Psoas muscle (tissue), 8 donors: ENCODE measurements around the gene ISLR2. TPM values are rescaled to one million over a fixed set of nuclear protein-coding genes. Genes with fewer than 3 reads are reported as not detected.
"Not testable (repeated sequence)": the region's sequence is repeated elsewhere in the genome, so short reads cannot be mapped to it uniquely, and the experiment has no call there.

ENCODE experiments used
- ATAC-seq, 4 donors: fragments of 200-7000 bp; cut with Tn5 transposase; one replicate each; pipeline ENCODE4 v1.9.1; 2020; ENCODE audit warnings: moderate library complexity in 3 of 4, mild to moderate bottlenecking in 2 of 4
- DNase-seq, 2 donors: peaks; one replicate each; pipeline ENCODE4 v3.0.0-alpha.2; 2020
- H3K27ac ChIP-seq: fragments of 200-600 bp; one replicate; pipeline ENCODE4 v1.8.0; 2022
- H3K27me3 ChIP-seq, 3 donors: fragments of 200-600 bp in 1 of 3; one replicate each; pipeline versions ENCODE4 v1.6.1 to v1.8.0; 2013 to 2022; ENCODE audit warnings: low read length in 2 of 3, mild to moderate bottlenecking in 2 of 3, moderate library complexity in 1 of 3; ENCODE audit not compliant: insufficient read depth in 3 of 3
- H3K36me3 ChIP-seq, 2 donors: fragments of 200-600 bp in 1 of 2; one replicate each; pipeline versions ENCODE4 v1.6.1 to v1.8.0; 2013 to 2022; ENCODE audit warnings: low read depth in 1 of 2, mild to moderate bottlenecking in 1 of 2, moderate library complexity in 1 of 2; ENCODE audit not compliant: insufficient read depth in 1 of 2
- H3K4me1 ChIP-seq: fragments of 200-600 bp; one replicate; pipeline ENCODE4 v1.8.0; 2022
- H3K4me3 ChIP-seq: fragments of 200-600 bp; one replicate; pipeline ENCODE4 v1.8.0; 2022; ENCODE audit warnings: mild to moderate bottlenecking
- H3K9me3 ChIP-seq: fragments of 200-600 bp; one replicate; pipeline ENCODE4 v1.8.0; 2022
- WGBS, 3 donors: extraction: QIAGEN DNeasy Blood & Tissue Kit; methylation state at CpG; one replicate each; pipeline versions ENCODE4 v1.1.6 to v1.1.7; 2013; 5-methylcytosine and 5-hydroxymethylcytosine counted together
- intact Hi-C, 2 donors: fragments of 100-400 bp; cut with DNase I; formaldehyde crosslinking; loops; one replicate each; pipeline versions ENCODE4 v1.11.0 to v1.14.2; 2022
- long read RNA-seq, 2 donors: library from polyadenylated mRNA; unstranded; transcript quantifications; one replicate each; pipeline ENCODE4 v2.0.0, GENCODE V29; 2021
- polyA plus RNA-seq, 3 donors: library from polyadenylated mRNA; stranded (reverse); fragments of 200-250 nt; gene quantifications; one replicate each; pipeline ENCODE4 v1.2.3, GENCODE V29; 2013
- total RNA-seq, 4 donors: library from RNA; stranded (reverse); fragmentation: NEBNext Ultra II Directional in 2 of 4; extraction: Animal tissue kit (Norgen Biotek cat#: 25700) in 2 of 4; gene quantifications; one replicate each; pipeline versions ENCODE4 v1.2.1 to v1.2.4, GENCODE V29; 2021 to 2023
- TF ChIP-seq, protein P1 (sequence below): fragments of 200-600 bp; IDR thresholded peaks from one replicate; pipeline ENCODE4 v1.8.0; 2022; ENCODE audit warnings: antibody characterized with exemption
- donor health status: healthy with polysubstance abuse.
- donor health status: DM: no; HTN: no; CAD: no; lungs with moderate emphysema.
- donor health status: Bipolar disorder and iron deficiency.
- donor health status: healthy.
- donor health status: DM: yes; HTN: yes; CAD: no.
- donor health status: DM: no; HTN: no; CAD: no.
- donor health status: DM: no; HTN: no; CAD: no.
- donor health status: DM: yes; HTN: yes; CAD: no.

The ISLR2 gene, protein sequence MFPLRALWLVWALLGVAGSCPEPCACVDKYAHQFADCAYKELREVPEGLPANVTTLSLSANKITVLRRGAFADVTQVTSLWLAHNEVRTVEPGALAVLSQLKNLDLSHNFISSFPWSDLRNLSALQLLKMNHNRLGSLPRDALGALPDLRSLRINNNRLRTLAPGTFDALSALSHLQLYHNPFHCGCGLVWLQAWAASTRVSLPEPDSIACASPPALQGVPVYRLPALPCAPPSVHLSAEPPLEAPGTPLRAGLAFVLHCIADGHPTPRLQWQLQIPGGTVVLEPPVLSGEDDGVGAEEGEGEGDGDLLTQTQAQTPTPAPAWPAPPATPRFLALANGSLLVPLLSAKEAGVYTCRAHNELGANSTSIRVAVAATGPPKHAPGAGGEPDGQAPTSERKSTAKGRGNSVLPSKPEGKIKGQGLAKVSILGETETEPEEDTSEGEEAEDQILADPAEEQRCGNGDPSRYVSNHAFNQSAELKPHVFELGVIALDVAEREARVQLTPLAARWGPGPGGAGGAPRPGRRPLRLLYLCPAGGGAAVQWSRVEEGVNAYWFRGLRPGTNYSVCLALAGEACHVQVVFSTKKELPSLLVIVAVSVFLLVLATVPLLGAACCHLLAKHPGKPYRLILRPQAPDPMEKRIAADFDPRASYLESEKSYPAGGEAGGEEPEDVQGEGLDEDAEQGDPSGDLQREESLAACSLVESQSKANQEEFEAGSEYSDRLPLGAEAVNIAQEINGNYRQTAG
- total RNA-seq (1 to 10 TPM; 1.1 to 2.2 (median 1.6) TPM), polyA plus RNA-seq (1 to 10 TPM; 1.2 to 1.7 (median 1.4) TPM)
- long read RNA-seq, donor 1, partial matches to known transcripts: 0 of 1 reads
- long read RNA-seq, donor 1, other reads (novel, unspliced or antisense): 1 of 1 reads
- long read RNA-seq, donor 2: 0 reads

DNA sequence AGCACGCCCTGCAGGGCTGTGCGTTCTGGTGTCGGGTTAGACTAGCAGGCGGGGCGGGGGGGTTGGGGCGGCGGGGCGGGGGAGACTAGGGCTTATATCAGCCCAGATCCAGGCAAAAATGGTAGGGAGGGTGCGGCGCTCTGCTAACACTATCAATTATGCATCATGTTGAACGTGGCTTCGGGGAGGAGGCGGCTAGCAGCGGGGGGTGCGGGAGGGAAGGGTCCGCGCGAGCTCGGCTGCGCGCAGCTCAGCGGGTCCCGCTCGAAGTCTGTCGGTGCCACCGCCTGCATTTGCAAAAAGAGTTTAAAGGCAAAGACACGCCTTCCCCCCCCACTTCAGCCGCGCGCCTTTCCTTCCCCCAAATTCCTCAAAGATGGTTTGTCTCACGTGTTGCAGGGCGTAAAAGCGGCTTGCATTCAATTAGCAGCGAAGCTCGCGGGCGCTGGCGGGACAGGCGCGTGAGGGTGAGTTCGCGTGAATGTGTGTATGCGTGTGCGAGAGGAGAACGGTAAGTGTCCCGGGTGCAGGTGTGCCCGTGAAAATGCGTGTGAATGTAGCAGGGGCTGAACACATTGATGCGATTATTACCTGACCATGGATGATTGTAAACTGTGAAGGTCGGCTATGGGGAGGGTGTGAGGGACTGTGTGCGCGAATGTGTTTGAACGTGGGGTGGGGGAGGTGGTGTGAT is at the start of gene ISLR2:
Gene ISLR2 (plus strand): TSS at position 432 of the 694 bp plus-strand sequence. CDS start 2,169 bp downstream, outside the sequence.
- no peaks in the 10 kb centered on the region for H3K9me3 ChIP-seq
- no peaks in the 10 kb centered on the region for H3K36me3 ChIP-seq
- peaks cover 4% of the 10 kb centered on the region for H3K4me1 ChIP-seq
- DNase-seq (peak; percentile 35 to 54), ATAC-seq (no peak)
- H3K27me3 ChIP-seq: peaks cover 0 to 85% (median 50%) of the 10 kb centered on the region in 3 donors
- peak within 1 kb of the TSS; percentile 16 for H3K27ac ChIP-seq
- WGBS, 3 donors: 1 to 2% (median 1%) methylated on average over 46 to 53 of the region's 53 CpGs
- TF ChIP-seq, protein P1, sequence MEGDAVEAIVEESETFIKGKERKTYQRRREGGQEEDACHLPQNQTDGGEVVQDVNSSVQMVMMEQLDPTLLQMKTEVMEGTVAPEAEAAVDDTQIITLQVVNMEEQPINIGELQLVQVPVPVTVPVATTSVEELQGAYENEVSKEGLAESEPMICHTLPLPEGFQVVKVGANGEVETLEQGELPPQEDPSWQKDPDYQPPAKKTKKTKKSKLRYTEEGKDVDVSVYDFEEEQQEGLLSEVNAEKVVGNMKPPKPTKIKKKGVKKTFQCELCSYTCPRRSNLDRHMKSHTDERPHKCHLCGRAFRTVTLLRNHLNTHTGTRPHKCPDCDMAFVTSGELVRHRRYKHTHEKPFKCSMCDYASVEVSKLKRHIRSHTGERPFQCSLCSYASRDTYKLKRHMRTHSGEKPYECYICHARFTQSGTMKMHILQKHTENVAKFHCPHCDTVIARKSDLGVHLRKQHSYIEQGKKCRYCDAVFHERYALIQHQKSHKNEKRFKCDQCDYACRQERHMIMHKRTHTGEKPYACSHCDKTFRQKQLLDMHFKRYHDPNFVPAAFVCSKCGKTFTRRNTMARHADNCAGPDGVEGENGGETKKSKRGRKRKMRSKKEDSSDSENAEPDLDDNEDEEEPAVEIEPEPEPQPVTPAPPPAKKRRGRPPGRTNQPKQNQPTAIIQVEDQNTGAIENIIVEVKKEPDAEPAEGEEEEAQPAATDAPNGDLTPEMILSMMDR: no peak
- H3K4me3 ChIP-seq: peak within 1 kb of the TSS; percentile 56
- intact Hi-C loops: no loop called here

DNA sequence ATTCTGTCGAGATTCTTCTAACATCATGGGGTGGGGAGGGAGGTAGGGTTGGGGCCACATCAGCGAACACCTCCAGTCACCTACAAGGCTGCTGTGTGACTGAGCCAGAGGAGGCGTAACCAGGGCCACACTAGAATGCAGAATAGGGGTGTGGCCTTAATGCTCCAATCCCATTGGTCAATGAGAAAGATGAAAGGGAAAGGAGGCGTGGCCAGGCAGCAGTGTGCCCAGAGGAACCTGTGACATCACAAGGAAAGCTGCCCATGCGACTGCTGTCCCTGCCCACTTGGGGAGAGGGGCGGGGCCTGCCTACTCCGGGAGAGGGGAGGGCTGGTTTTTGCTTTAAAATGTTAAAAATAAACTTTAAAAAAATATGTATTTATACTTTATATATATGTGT is 47.9 kb upstream of the ISLR2 start, which contains the start of gene GOLGA6A:
Gene GOLGA6A (minus strand): TSS at position 101 of the 400 bp plus-strand sequence. CDS start 41 bp downstream, at position 60.
- not testable (repeated sequence) for ATAC-seq
- no CpG with 5 or more reads among the region's 7 CpGs for WGBS, 3 donors

DNA sequence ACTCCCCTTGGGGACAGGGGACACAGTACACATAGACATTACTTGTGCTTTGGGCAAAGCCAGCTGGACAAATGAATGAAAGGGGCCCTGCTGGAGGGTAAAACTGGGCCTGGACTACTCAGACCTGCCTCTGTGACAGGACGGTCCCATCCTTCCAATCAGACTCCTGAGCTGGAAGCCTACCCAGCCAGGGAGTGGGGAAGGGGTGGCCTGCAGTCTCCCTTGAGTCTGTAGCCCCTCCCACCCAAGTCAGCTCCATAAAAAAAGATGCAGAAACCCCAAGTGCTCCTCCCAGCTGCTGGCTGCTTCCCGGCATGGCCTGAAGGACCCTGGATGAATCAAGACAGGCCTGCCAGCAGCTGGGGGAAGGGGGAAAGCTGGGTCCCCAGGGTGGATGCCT is 35.8 kb upstream of the ISLR2 start:
- no CpG with 5 or more reads among the region's 2 CpGs for WGBS, 3 donors
- H3K27ac ChIP-seq, H3K36me3 ChIP-seq, H3K27me3 ChIP-seq, H3K4me3 ChIP-seq, H3K4me1 ChIP-seq, DNase-seq, intact Hi-C loops, H3K9me3 ChIP-seq, ATAC-seq: not testable (repeated sequence)

More for the DNA sequence above, 47.9 kb upstream of the ISLR2 start, which contains the start of gene GOLGA6A:
- H3K27ac ChIP-seq, H3K27me3 ChIP-seq, intact Hi-C loops, H3K9me3 ChIP-seq, DNase-seq, H3K4me1 ChIP-seq, H3K4me3 ChIP-seq, H3K36me3 ChIP-seq: not testable (repeated sequence)

DNA sequence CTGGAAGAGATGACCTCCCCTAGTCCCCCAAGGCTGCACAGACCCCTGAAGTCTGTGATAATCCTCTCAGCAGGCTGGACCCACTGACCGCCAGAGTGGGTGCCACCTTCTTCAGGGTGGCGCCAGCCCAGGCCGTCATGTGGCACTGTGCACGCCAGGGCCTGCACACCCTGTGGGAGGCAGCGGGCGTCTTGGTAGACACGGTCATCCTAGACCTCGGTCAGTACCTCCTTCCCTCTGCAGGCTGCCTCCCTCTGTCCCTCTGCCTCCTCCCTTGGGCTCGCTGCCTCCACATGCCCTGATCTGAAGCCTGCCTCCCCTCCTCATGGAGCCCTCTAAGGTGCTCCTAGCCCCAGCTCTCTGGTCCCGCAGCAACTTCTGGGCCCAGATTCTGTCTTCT is 34.8 kb upstream of the ISLR2 start:
- intact Hi-C loops: not testable (repeated sequence)
- DNase-seq: peak in 1 of 2 donors; percentile 6
- 80 to 89% (median 82%) methylated on average over 5 to 7 of the region's 10 CpGs for WGBS, 3 donors

DNA sequence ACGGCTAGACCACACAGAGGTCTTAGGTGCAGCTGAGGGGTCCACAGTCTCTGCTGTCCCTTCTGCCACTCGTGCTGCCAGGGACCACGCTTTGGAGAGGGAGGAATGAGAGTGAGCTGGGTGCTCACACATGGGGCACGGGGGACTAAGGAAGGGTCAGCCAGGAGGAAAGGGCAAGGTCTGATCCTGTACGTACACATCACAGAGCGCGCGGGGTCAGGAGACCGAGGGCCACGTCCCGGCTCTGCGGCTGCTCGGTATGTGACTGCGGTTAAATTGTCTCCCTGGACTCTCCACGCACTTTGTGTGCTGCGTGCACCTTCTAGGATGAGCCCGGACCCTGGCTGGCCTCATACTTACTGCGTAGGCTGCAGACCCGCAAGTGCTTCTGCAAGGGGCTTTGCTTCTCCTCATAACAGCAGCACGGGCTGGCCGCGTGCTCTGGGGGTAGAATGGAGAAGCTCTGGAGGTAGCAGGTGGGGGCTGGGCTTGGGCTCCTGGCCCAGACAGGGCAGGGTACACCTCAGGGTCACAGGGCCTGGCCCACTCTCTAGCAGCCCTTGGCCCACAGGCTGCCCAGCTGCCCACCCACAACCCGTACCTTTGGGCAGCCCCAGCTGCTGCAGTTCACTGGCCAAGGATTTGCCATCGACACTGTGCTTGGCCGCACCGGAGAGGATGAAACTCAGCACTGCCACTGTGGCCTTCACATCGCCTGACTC is 33.5 kb upstream of the ISLR2 start:
- no CpG with 5 or more reads among the region's 27 CpGs for WGBS, 3 donors
- H3K4me1 ChIP-seq, H3K27ac ChIP-seq, H3K27me3 ChIP-seq, intact Hi-C loops, H3K9me3 ChIP-seq, H3K4me3 ChIP-seq, H3K36me3 ChIP-seq, ATAC-seq, DNase-seq: not testable (repeated sequence)

More for the DNA sequence above, 34.8 kb upstream of the ISLR2 start:
- not testable (repeated sequence) for ATAC-seq, H3K27ac ChIP-seq, H3K9me3 ChIP-seq, H3K27me3 ChIP-seq, H3K36me3 ChIP-seq, H3K4me1 ChIP-seq, H3K4me3 ChIP-seq

DNA sequence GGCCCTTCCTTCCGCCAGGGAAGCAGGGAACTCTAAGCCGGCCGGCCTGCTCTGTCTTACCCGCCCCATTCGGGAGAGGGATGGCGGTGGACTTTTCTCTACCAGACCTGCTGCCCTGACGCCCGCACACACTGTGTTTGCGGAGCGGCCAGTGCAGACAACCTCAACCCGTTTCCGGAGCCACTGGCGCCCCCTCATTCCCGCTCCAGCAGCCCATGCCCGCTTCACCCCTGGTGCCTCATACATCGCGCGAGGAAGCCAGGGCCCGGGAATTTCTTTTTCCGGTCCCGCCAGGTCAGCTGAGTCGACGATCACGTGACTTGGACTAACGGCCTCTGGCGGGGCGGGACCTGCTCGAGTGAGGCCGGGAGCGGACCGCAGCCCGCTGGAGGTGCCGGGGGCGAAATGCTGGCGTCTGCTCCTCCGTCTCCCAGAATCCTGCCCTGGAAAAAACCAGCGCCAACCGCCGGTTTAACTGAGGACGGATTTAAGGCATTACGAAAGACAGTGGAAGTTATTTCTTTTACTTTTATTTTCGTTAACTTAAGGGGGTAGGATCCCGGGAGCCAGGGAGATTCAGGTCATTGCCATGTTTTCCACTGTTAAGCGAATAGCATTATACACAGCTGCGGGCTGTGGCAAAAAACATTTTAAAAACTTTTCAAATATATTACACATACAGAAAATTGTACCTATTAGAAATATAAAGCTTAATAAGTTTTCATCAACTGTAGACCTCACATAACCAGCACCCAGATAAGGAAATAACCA is 30.2 kb upstream of the ISLR2 start:
- H3K4me1 ChIP-seq, H3K36me3 ChIP-seq, intact Hi-C loops, H3K27me3 ChIP-seq, H3K9me3 ChIP-seq: not testable (repeated sequence)
- peak; percentile 96 to 100 (median 98) for ATAC-seq
- Histone ChIP-seq H3K27ac (peak overlapping the region; percentile 53), H3K4me3 (peak overlapping the region; percentile 67)
- peak; percentile 92 to 95 for DNase-seq
- 1 to 2% (median 2%) methylated on average over 21 to 35 of the region's 45 CpGs for WGBS, 3 donors
